ENCODE results near the gene GPR15LG. TPM values are rescaled to one million over a fixed set of nuclear protein-coding genes. Genes with fewer than 3 reads are reported as not detected.

Gene GPR15LG
- total RNA-seq, 1 experiment from 2014 or later, result not detected

- DNase-seq (ENCODE audit: low read depth, low spot score), result no peak
- in situ Hi-C loops (cut with HindIII; ENCODE audit: low pct_unique_long_range_greater_than_20kb, low sequenced_read_pairs), result no loop called here
Observed at GRCh38 chr10:84201682-84202081, 28.1 kb downstream of the GPR15LG start.

- DNase-seq (ENCODE audit: low read depth, low spot score), result no peak
- in situ Hi-C loops (cut with HindIII; ENCODE audit: low pct_unique_long_range_greater_than_20kb, low sequenced_read_pairs), result no loop called here
Observed at GRCh38 chr10:84202349-84202748, 28.7 kb downstream of the GPR15LG start.

GRCh38 chr10:84204122-84204521 lies 30.5 kb downstream of the GPR15LG start:
- peak; percentile 45 for DNase-seq (ENCODE audit: low read depth, low spot score)

GRCh38 chr10:84204610-84205009 lies 31.0 kb downstream of the GPR15LG start:
- in situ Hi-C loops (cut with HindIII; ENCODE audit: low pct_unique_long_range_greater_than_20kb, low sequenced_read_pairs), result no loop called here
- DNase-seq (ENCODE audit: low read depth, low spot score), result no peak

More at GRCh38 chr10:84204122-84204521, 30.5 kb downstream of the GPR15LG start:
- in situ Hi-C loops (cut with HindIII; ENCODE audit: low pct_unique_long_range_greater_than_20kb, low sequenced_read_pairs), result no loop called here

GRCh38 chr10:84205049-84205852 lies 31.6 kb downstream of the GPR15LG start:
- DNase-seq (ENCODE audit: low read depth, low spot score), result peak; percentile 71
- in situ Hi-C loops (cut with HindIII; ENCODE audit: low pct_unique_long_range_greater_than_20kb, low sequenced_read_pairs), result no loop called here

GRCh38 chr10:84205853-84206525 lies 32.4 kb downstream of the GPR15LG start:
- DNase-seq (ENCODE audit: low read depth, low spot score), result no peak
- in situ Hi-C loops (cut with HindIII; ENCODE audit: low pct_unique_long_range_greater_than_20kb, low sequenced_read_pairs), result no loop called here

- DNase-seq (ENCODE audit: low read depth, low spot score), result no peak
- in situ Hi-C loops (cut with HindIII; ENCODE audit: low pct_unique_long_range_greater_than_20kb, low sequenced_read_pairs), result no loop called here
Observed at GRCh38 chr10:84208023-84208422, 34.4 kb downstream of the GPR15LG start.

- in situ Hi-C loops (cut with HindIII; ENCODE audit: low pct_unique_long_range_greater_than_20kb, low sequenced_read_pairs), result no loop called here
- no peak for DNase-seq (ENCODE audit: low read depth, low spot score)
Observed at GRCh38 chr10:84211566-84211965, 38.0 kb downstream of the GPR15LG start.

GRCh38 chr10:84212014-84212413 lies 38.4 kb downstream of the GPR15LG start:
- in situ Hi-C loops (cut with HindIII; ENCODE audit: low pct_unique_long_range_greater_than_20kb, low sequenced_read_pairs), result no loop called here

GRCh38 chr10:84213076-84213475 lies 39.5 kb downstream of the GPR15LG start:
- no peak for DNase-seq (ENCODE audit: low read depth, low spot score)
- in situ Hi-C loops (cut with HindIII; ENCODE audit: low pct_unique_long_range_greater_than_20kb, low sequenced_read_pairs), result no loop called here

More at GRCh38 chr10:84212014-84212413, 38.4 kb downstream of the GPR15LG start:
- no peak for DNase-seq (ENCODE audit: low read depth, low spot score)

- in situ Hi-C loops (cut with HindIII; ENCODE audit: low pct_unique_long_range_greater_than_20kb, low sequenced_read_pairs), result no loop called here
- no peak for DNase-seq (ENCODE audit: low read depth, low spot score)
Observed at GRCh38 chr10:84214046-84214572, 40.5 kb downstream of the GPR15LG start.

- peak; percentile 62 for DNase-seq (ENCODE audit: low read depth, low spot score)
- in situ Hi-C loops (cut with HindIII; ENCODE audit: low pct_unique_long_range_greater_than_20kb, low sequenced_read_pairs), result no loop called here
Observed at GRCh38 chr10:84214612-84215235, 41.1 kb downstream of the GPR15LG start.

- no peak for DNase-seq (ENCODE audit: low read depth, low spot score)
- in situ Hi-C loops (cut with HindIII; ENCODE audit: low pct_unique_long_range_greater_than_20kb, low sequenced_read_pairs), result no loop called here
Observed at GRCh38 chr10:84216834-84217233, 43.2 kb downstream of the GPR15LG start.

GRCh38 chr10:84217746-84218145 lies 44.1 kb downstream of the GPR15LG start:
- no peak for DNase-seq (ENCODE audit: low read depth, low spot score)
- in situ Hi-C loops (cut with HindIII; ENCODE audit: low pct_unique_long_range_greater_than_20kb, low sequenced_read_pairs), result no loop called here

- DNase-seq (ENCODE audit: low read depth, low spot score), result no peak
- in situ Hi-C loops (cut with HindIII; ENCODE audit: low pct_unique_long_range_greater_than_20kb, low sequenced_read_pairs), result no loop called here
Observed at GRCh38 chr10:84221916-84222315, 48.3 kb downstream of the GPR15LG start.

GRCh38 chr10:84224411-84225028 lies 50.9 kb downstream of the GPR15LG start:
- DNase-seq (ENCODE audit: low read depth, low spot score), result no peak
- in situ Hi-C loops (cut with HindIII; ENCODE audit: low pct_unique_long_range_greater_than_20kb, low sequenced_read_pairs), result no loop called here

- in situ Hi-C loops (cut with HindIII; ENCODE audit: low pct_unique_long_range_greater_than_20kb, low sequenced_read_pairs), result no loop called here
- DNase-seq (ENCODE audit: low read depth, low spot score), result no peak
Observed at GRCh38 chr10:84225427-84226173, 52.0 kb downstream of the GPR15LG start, which contains the start of gene LRIT2. TSS of gene LRIT2 (minus strand) at chr10:84225544. CDS start at chr10:84225520, 24 bp downstream.
